Karpas-422 (cell line): Measurements from ENCODE around the gene RNF138. TPM values are rescaled to one million over a fixed set of nuclear protein-coding genes. Genes with fewer than 3 reads are reported as not detected.

ENCODE experiments used
- DNase-seq: peaks from one replicate; pipeline ENCODE4 v3.0.0-alpha.2; 2015
- H2AFZ ChIP-seq: fragments of 200-600 bp; sonication (generic); 2 replicates; pipeline ENCODE4 v1.6.1; 2014; ENCODE audit warnings: antibody characterized with exemption, low read length, mixed read lengths
- H3K27ac ChIP-seq: fragments of 200-600 bp; sonication (generic); 2 replicates; pipeline ENCODE4 v1.5.1; 2014; ENCODE audit warnings: mild to moderate bottlenecking, low read length, moderate library complexity
- H3K27me3 ChIP-seq: fragments of 200-600 bp; sonication (generic); 2 replicates; pipeline ENCODE4 v1.6.1; 2014; ENCODE audit warnings: low read length, mixed read lengths
- H3K36me3 ChIP-seq: fragments of 200-600 bp; sonication (generic); 2 replicates; pipeline ENCODE4 v1.6.1; 2014; ENCODE audit warnings: low read length, mixed read lengths; ENCODE audit not compliant: insufficient read depth
- H3K4me1 ChIP-seq: fragments of 200-600 bp; sonication (generic); 2 replicates; pipeline ENCODE4 v1.6.1; 2014; ENCODE audit warnings: mild to moderate bottlenecking, low read length, mixed read lengths
- H3K4me2 ChIP-seq: fragments of 200-600 bp; sonication (generic); 2 replicates; pipeline ENCODE4 v1.6.1; 2014; ENCODE audit warnings: low read length, low read depth, mild to moderate bottlenecking; ENCODE audit not compliant: poor library complexity, severe bottlenecking
- H3K4me3 ChIP-seq: fragments of 200-600 bp; sonication (generic); 2 replicates; pipeline ENCODE4 v1.5.1; 2014; ENCODE audit warnings: mild to moderate bottlenecking, antibody characterized with exemption, low read length, mixed read lengths
- H3K79me2 ChIP-seq: fragments of 200-600 bp; sonication (generic); 2 replicates; pipeline ENCODE4 v1.6.1; 2014; ENCODE audit warnings: mild to moderate bottlenecking, low read length, mixed read lengths
- H3K9ac ChIP-seq: fragments of 200-600 bp; sonication (generic); 2 replicates; pipeline ENCODE4 v1.6.0; 2014; ENCODE audit warnings: low read length
- H3K9me2 ChIP-seq: fragments of 200-600 bp; sonication (generic), shearing (Covaris generic); replicated peaks from 2 replicates; pipeline ENCODE4 v1.6.0; 2014; ENCODE audit warnings: mild to moderate bottlenecking, low read length, moderate library complexity; ENCODE audit not compliant: insufficient read depth
- H3K9me3 ChIP-seq: fragments of 300-700, 200-600 bp; sonication (generic); 2 replicates; pipeline ENCODE4 v1.6.1; 2014; ENCODE audit warnings: low read length, mixed read lengths
- H4K20me1 ChIP-seq: fragments of 200-600 bp; sonication (generic); 2 replicates; pipeline ENCODE4 v1.6.1; 2014; ENCODE audit warnings: mild to moderate bottlenecking, antibody characterized with exemption, low read length, low read depth; ENCODE audit not compliant: insufficient read depth
- total RNA-seq: library from RNA; depleted of rRNA; stranded (reverse); fragments of >200 nt; shearing (Covaris generic); gene quantifications from 2 replicates; pipeline ENCODE4 v1.2.3, GENCODE V29; 2014; ENCODE audit warnings: low replicate concordance

RNF138 gene
- total RNA-seq, 1 experiment from 2014 or later = 34.0 TPM

DNA sequence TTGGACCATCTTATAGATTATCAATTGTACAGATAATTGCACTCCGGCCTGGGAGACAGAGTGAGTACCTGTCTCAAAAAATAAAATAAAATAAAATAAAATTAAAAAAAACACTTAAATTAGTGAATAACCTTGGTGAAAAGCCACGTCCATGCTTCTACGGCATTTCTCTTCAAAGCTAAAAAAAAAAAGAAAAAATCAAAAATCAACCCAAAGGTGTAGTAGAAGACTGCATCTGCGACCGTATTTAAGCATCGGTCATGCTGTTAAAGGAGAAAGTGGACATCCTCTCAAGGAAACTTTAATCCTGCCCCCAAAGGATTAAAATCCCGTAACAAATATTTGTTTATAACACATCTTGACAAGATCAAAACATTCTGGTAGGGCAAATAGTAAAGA is 350 bp upstream of the RNF138 start:
- Histone ChIP-seq H3K27me3 (no peaks in the 10 kb centered on the region), H3K9me3 (no peaks in the 10 kb centered on the region), H2AFZ (peak overlapping the region; percentile 99), H3K27ac (peak overlapping the region; percentile 93), H3K4me2 (peak overlapping the region; percentile 96), H3K4me3 (peak overlapping the region; percentile 96), H3K9me2 (no peaks in the 10 kb centered on the region), H3K4me1 (peaks cover 20% of the 10 kb centered on the region), H4K20me1 (peaks cover 15% of the 10 kb centered on the region; the same call in 1 of the 2 replicates), H3K9ac (peak overlapping the region; percentile 97), H3K36me3 (peaks cover 22% of the 10 kb centered on the region; the same call in 1 of the 2 replicates), H3K79me2 (peaks cover 39% of the 10 kb centered on the region)
- no peak for DNase-seq

GRCh38 chr18:32092422-32093101 is 888 bp downstream of the RNF138 start:
- no peaks in the 10 kb centered on the region for H3K9me2 ChIP-seq
- peak overlapping the region; percentile 93 for H3K27ac ChIP-seq
- H4K20me1 ChIP-seq = peaks cover 21% of the 10 kb centered on the region; the same call in 1 of the 2 replicates
- H3K9ac ChIP-seq = peak overlapping the region; percentile 97
- H3K27me3 ChIP-seq = no peaks in the 10 kb centered on the region
- 0 out of 2 replicates have a peak overlapping the region, but pooled peaks have one; percentile 45 for H2AFZ ChIP-seq
- peak overlapping the region; percentile 96 for H3K4me3 ChIP-seq
- H3K9me3 ChIP-seq = no peaks in the 10 kb centered on the region
- H3K79me2 ChIP-seq = peaks cover 51% of the 10 kb centered on the region
- peak overlapping the region; percentile 96 for H3K4me2 ChIP-seq
- peaks cover 30% of the 10 kb centered on the region; the same call in 1 of the 2 replicates for H3K36me3 ChIP-seq
- H3K4me1 ChIP-seq = peaks cover 20% of the 10 kb centered on the region
- peak; percentile 99 for DNase-seq

- H3K79me2 ChIP-seq = peaks cover 56% of the 10 kb centered on the region
- no peaks in the 10 kb centered on the region for H3K9me2 ChIP-seq
- H3K9me3 ChIP-seq = no peaks in the 10 kb centered on the region
- DNase-seq = peak; percentile 85
- H3K27ac ChIP-seq = peak overlapping the region; percentile 67
- peaks cover 20% of the 10 kb centered on the region for H3K4me1 ChIP-seq
- H4K20me1 ChIP-seq = peaks cover 21% of the 10 kb centered on the region; the same call in 1 of the 2 replicates
- H3K36me3 ChIP-seq = peaks cover 30% of the 10 kb centered on the region; the same call in 1 of the 2 replicates
- no peak overlapping the region for H2AFZ ChIP-seq
- no peaks in the 10 kb centered on the region for H3K27me3 ChIP-seq
- H3K9ac ChIP-seq = peak overlapping the region; percentile 97
- peak overlapping the region; percentile 96 for H3K4me3 ChIP-seq
- peak overlapping the region; percentile 77 for H3K4me2 ChIP-seq
Measured at GRCh38 chr18:32093102-32093511, 1.4 kb downstream of the RNF138 start.

- peaks cover 21% of the 10 kb centered on the region; the same call in 1 of the 2 replicates for H4K20me1 ChIP-seq
- no peak for DNase-seq
- H3K27ac ChIP-seq = peak overlapping the region; percentile 67
- peak overlapping the region; percentile 96 for H3K4me3 ChIP-seq
- peak overlapping the region; percentile 77 for H3K4me2 ChIP-seq
- no peaks in the 10 kb centered on the region for H3K9me2 ChIP-seq
- H3K27me3 ChIP-seq = no peaks in the 10 kb centered on the region
- peaks cover 30% of the 10 kb centered on the region; the same call in 1 of the 2 replicates for H3K36me3 ChIP-seq
- H3K9me3 ChIP-seq = no peaks in the 10 kb centered on the region
- H3K79me2 ChIP-seq = peaks cover 59% of the 10 kb centered on the region
- peaks cover 20% of the 10 kb centered on the region for H3K4me1 ChIP-seq
- peak overlapping the region; percentile 97 for H3K9ac ChIP-seq
- no peak overlapping the region for H2AFZ ChIP-seq
Measured at GRCh38 chr18:32093523-32093922, 1.8 kb downstream of the RNF138 start.

GRCh38 chr18:32095192-32095899 is 3.7 kb downstream of the RNF138 start:
- H3K9me2 ChIP-seq = no peaks in the 10 kb centered on the region
- peaks cover 37% of the 10 kb centered on the region; the same call in 1 of the 2 replicates for H3K36me3 ChIP-seq
- H3K4me3 ChIP-seq = no peak overlapping the region
- H3K9me3 ChIP-seq = no peaks in the 10 kb centered on the region
- H3K9ac ChIP-seq = no peak overlapping the region
- H3K27me3 ChIP-seq = no peaks in the 10 kb centered on the region
- H3K79me2 ChIP-seq = peaks cover 76% of the 10 kb centered on the region
- H3K4me1 ChIP-seq = peaks cover 20% of the 10 kb centered on the region
- H3K27ac ChIP-seq = no peak overlapping the region
- H2AFZ ChIP-seq = no peak overlapping the region
- peaks cover 24% of the 10 kb centered on the region; the same call in 1 of the 2 replicates for H4K20me1 ChIP-seq
- peak overlapping the region; percentile 77 for H3K4me2 ChIP-seq
- no peak for DNase-seq

GRCh38 chr18:32095900-32096229 is 4.2 kb downstream of the RNF138 start:
- H2AFZ ChIP-seq = no peak overlapping the region
- peaks cover 24% of the 10 kb centered on the region; the same call in 1 of the 2 replicates for H4K20me1 ChIP-seq
- peaks cover 20% of the 10 kb centered on the region for H3K4me1 ChIP-seq
- DNase-seq = no peak
- no peak overlapping the region for H3K4me3 ChIP-seq
- H3K79me2 ChIP-seq = peaks cover 81% of the 10 kb centered on the region
- no peaks in the 10 kb centered on the region for H3K27me3 ChIP-seq
- H3K9me3 ChIP-seq = no peaks in the 10 kb centered on the region
- H3K27ac ChIP-seq = no peak overlapping the region
- peaks cover 37% of the 10 kb centered on the region; the same call in 1 of the 2 replicates for H3K36me3 ChIP-seq
- H3K9me2 ChIP-seq = no peaks in the 10 kb centered on the region
- no peak overlapping the region for H3K4me2 ChIP-seq
- H3K9ac ChIP-seq = no peak overlapping the region

- H3K27ac ChIP-seq = no peak overlapping the region
Measured at GRCh38 chr18:32096946-32097345, 5.3 kb downstream of the RNF138 start.

GRCh38 chr18:32104516-32104915 is 12.8 kb downstream of the RNF138 start:
- H3K4me2 ChIP-seq = no peak overlapping the region
- no peak overlapping the region for H3K27ac ChIP-seq
- H3K9me2 ChIP-seq = no peaks in the 10 kb centered on the region
- H3K4me1 ChIP-seq = no peaks in the 10 kb centered on the region
- no peak for DNase-seq
- peaks cover 95% of the 10 kb centered on the region for H3K79me2 ChIP-seq
- H4K20me1 ChIP-seq = peaks cover 19% of the 10 kb centered on the region
- no peak overlapping the region for H3K9ac ChIP-seq
- H3K4me3 ChIP-seq = no peak overlapping the region
- H3K9me3 ChIP-seq = no peaks in the 10 kb centered on the region
- peaks cover 8% of the 10 kb centered on the region; the same call in 1 of the 2 replicates for H3K36me3 ChIP-seq
- H3K27me3 ChIP-seq = no peaks in the 10 kb centered on the region
- H2AFZ ChIP-seq = no peak overlapping the region

More at GRCh38 chr18:32096946-32097345, 5.3 kb downstream of the RNF138 start:
- H3K4me3 ChIP-seq = no peak overlapping the region
- peaks cover 14% of the 10 kb centered on the region for H3K4me1 ChIP-seq
- peaks cover 92% of the 10 kb centered on the region for H3K79me2 ChIP-seq
- H4K20me1 ChIP-seq = peaks cover 29% of the 10 kb centered on the region; the same call in 1 of the 2 replicates
- peaks cover 37% of the 10 kb centered on the region; the same call in 1 of the 2 replicates for H3K36me3 ChIP-seq
- H3K9me3 ChIP-seq = no peaks in the 10 kb centered on the region
- H3K9ac ChIP-seq = no peak overlapping the region
- no peaks in the 10 kb centered on the region for H3K9me2 ChIP-seq
- no peak overlapping the region for H2AFZ ChIP-seq
- H3K4me2 ChIP-seq = no peak overlapping the region
- no peak for DNase-seq
- no peaks in the 10 kb centered on the region for H3K27me3 ChIP-seq
